HepG2 (cell line): ENCODE measurements around the gene LRSAM1. TPM values are rescaled to one million over a fixed set of nuclear protein-coding genes. Genes with fewer than 3 reads are reported as not detected.

Source experiments
- BORCS8-MEF2B ChIP-seq: sonication (generic); formaldehyde crosslinking; IDR thresholded peaks from 2 replicates; pipeline ENCODE4 v1.8.0; 2022; ENCODE audit warnings: mild to moderate bottlenecking, missing genetic modification reagents
- CAMTA2 ChIP-seq: sonication (generic); formaldehyde crosslinking; IDR thresholded peaks from 2 replicates; pipeline ENCODE4 v1.4.0; 2020; ENCODE audit warnings: mild to moderate bottlenecking, missing genetic modification reagents, borderline replicate concordance
- CCDC6 ChIP-seq: sonication (generic); formaldehyde crosslinking; IDR thresholded peaks from 2 replicates; pipeline ENCODE4 v1.8.1; 2022; ENCODE audit warnings: mild to moderate bottlenecking, missing genetic modification reagents, moderate library complexity
- DNMT3B ChIP-seq: conservative IDR thresholded peaks from 2 replicates; pipeline ENCODE4 v1.6.1; 2016; ENCODE audit warnings: missing biosample characterization, control low read depth
- HNRNPL ChIP-seq: fragments of 200-400 bp; formaldehyde crosslinking; IDR thresholded peaks from 2 replicates; pipeline ENCODE4 v1.6.1; 2017; ENCODE audit warnings: mild to moderate bottlenecking, low read depth, low read length
- ISX ChIP-seq: sonication (generic); formaldehyde crosslinking; conservative IDR thresholded peaks from 2 replicates; pipeline ENCODE4 v1.5.0; 2020; ENCODE audit warnings: missing genetic modification reagents
- NFE2L1 ChIP-seq: sonication (generic); formaldehyde crosslinking; IDR thresholded peaks from 2 replicates; pipeline ENCODE4 v1.4.0; 2020; ENCODE audit warnings: missing genetic modification reagents, mild to moderate bottlenecking, borderline replicate concordance
- RFXAP ChIP-seq: sonication (generic); formaldehyde crosslinking; IDR thresholded peaks from 2 replicates; pipeline ENCODE4 v1.4.0; 2020; ENCODE audit warnings: missing genetic modification reagents, borderline replicate concordance
- SP2 ChIP-seq: sonication (generic); formaldehyde crosslinking; IDR thresholded peaks from 2 replicates; pipeline ENCODE4 v1.5.1; 2020; ENCODE audit warnings: mild to moderate bottlenecking, missing genetic modification reagents
- ZC3H13 ChIP-seq: sonication (generic); formaldehyde crosslinking; IDR thresholded peaks from 2 replicates; pipeline ENCODE4 v1.8.1; 2023; ENCODE audit warnings: mild to moderate bottlenecking, missing genetic modification reagents, moderate library complexity
- ZNF251 ChIP-seq: sonication (generic); formaldehyde crosslinking; IDR thresholded peaks from 2 replicates; pipeline ENCODE4 v1.9.0; 2021; ENCODE audit warnings: mild to moderate bottlenecking, missing genetic modification reagents
- ZNF468 ChIP-seq: sonication (generic); formaldehyde crosslinking; IDR thresholded peaks from 2 replicates; pipeline ENCODE4 v1.8.0; 2022; ENCODE audit warnings: mild to moderate bottlenecking, moderate library complexity, missing genetic modification reagents
- ZNF614 ChIP-seq: IDR thresholded peaks from 2 replicates; pipeline ENCODE4 v1.6.1; 2018; ENCODE audit warnings: missing biosample characterization, missing genetic modification reagents, inconsistent platforms, borderline replicate concordance
- ZSCAN29 ChIP-seq: sonication (generic); formaldehyde crosslinking; conservative IDR thresholded peaks from 2 replicates; pipeline ENCODE4 v1.4.0; 2020; ENCODE audit warnings: mild to moderate bottlenecking, missing genetic modification reagents
- polyA plus RNA-seq, 8 experiments: library from polyadenylated mRNA; depleted of rRNA in 3 of 8; stranded (reverse) in 7 of 8; unstranded in 1 of 8; fragments of >200 nt; fragmentation: Illumina TruSeq in 4 of 8; extraction: Trizol in 4 of 8; gene quantifications; 2 replicates each; pipeline versions ENCODE4 v1.2.1 to v1.2.3, GENCODE V29; 2011 to 2016; ENCODE audit warnings: low read depth in 4 of 8, missing spikeins in 1 of 8, mixed read lengths in 1 of 8; ENCODE audit not compliant: insufficient read depth in 1 of 8
- total RNA-seq, 5 experiments: library from RNA; depleted of rRNA; stranded (reverse); fragments of >200 nt; fragmentation: Illumina TruSeq; extraction: Trizol; gene quantifications; 2 replicates each; pipeline ENCODE4 v1.2.3, GENCODE V29; 2016; ENCODE audit warnings: low read depth in 1 of 5
- TF ChIP-seq, protein P1 (sequence below): sonication (generic); formaldehyde crosslinking; IDR thresholded peaks from 2 replicates; pipeline ENCODE4 v1.5.0; 2020; ENCODE audit warnings: missing genetic modification reagents
- TF ChIP-seq, protein P2 (sequence below): sonication (generic); formaldehyde crosslinking; IDR thresholded peaks from 2 replicates; pipeline ENCODE4 v1.9.0; 2021; ENCODE audit warnings: missing genetic modification reagents, mild to moderate bottlenecking, borderline replicate concordance
- TF ChIP-seq, protein P3 (sequence below): sonication (generic); formaldehyde crosslinking; IDR thresholded peaks from 2 replicates; pipeline ENCODE4 v1.9.0; 2021; ENCODE audit warnings: missing genetic modification reagents, borderline replicate concordance
- TF ChIP-seq, protein P4 (sequence below): IDR thresholded peaks from 2 replicates; pipeline ENCODE4 v1.6.1; 2016; ENCODE audit warnings: low read depth, missing genetic modification reagents, missing compliant biosample characterization

The LRSAM1 gene
- total and polyA plus RNA-seq, 2 of the 13 experiments (the other 11 are each of a cell fraction or from before 2014, with no cell fraction given) = 8.7 to 10.2 TPM

DNA sequence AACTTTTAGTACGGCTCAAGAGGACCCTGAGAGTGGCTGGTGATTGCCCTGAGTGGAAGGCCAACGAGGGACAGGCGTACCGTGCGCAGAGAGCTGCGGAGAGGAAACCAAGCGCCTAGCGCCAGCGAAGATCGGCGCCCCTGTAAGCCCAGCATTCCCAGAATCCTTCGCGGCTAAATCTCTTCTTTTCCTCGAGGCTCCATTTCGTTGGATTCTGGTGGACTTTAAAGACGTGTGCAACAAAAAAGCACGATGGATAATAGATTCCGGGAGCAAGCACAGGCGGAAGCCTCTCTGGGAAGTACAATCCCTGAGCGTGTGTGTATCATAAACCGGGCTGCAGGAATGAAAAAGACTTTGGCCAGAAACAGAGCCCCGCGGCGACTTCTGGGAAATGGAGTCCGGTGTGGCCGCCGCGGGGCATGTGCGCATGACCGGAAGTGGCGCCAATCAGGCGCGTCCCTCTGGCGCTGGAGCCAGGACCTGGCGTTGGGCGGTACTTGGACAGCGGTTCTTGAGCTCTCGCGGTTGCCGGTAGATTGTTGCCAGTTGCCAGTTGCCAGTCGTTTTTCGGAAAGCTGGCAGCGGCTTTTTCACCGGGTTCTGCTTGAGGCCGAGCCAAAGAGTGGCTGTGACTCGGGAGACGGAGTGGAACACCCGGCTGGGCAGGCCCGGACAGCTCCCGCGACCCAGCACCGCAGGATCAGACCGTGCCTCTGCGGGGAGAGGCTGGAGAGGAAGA lies 27.2 kb upstream of the LRSAM1 start, which contains the start of gene ZNF79 (continued):
- TF ChIP-seq NFE2L1 (no peak), HNRNPL (0 out of 2 replicates have a peak, but pooled peaks have one; percentile 33), ZC3H13 (CRISPR knock-in tag) (no peak), ZNF614 (peak; percentile 66; the same call in 1 of the 2 replicates), RFXAP (CRISPR knock-in tag) (0 out of 2 replicates have a peak, but pooled peaks have one; percentile 23), SP2 (CRISPR knock-in tag) (no peak), ZSCAN29 (CRISPR knock-in tag) (no peak), ZNF468 (CRISPR knock-in tag) (no peak), ISX (CRISPR knock-in tag) (no peak), DNMT3B (CRISPR knock-in tag) (no peak; the same call in 1 of the 2 replicates), ZNF251 (no peak), CCDC6 (0 out of 2 replicates have a peak, but pooled peaks have one; percentile 29), CAMTA2 (0 out of 2 replicates have a peak, but pooled peaks have one; percentile 7), BORCS8-MEF2B (CRISPR knock-in tag) (no peak)
- TF ChIP-seq, protein P1, sequence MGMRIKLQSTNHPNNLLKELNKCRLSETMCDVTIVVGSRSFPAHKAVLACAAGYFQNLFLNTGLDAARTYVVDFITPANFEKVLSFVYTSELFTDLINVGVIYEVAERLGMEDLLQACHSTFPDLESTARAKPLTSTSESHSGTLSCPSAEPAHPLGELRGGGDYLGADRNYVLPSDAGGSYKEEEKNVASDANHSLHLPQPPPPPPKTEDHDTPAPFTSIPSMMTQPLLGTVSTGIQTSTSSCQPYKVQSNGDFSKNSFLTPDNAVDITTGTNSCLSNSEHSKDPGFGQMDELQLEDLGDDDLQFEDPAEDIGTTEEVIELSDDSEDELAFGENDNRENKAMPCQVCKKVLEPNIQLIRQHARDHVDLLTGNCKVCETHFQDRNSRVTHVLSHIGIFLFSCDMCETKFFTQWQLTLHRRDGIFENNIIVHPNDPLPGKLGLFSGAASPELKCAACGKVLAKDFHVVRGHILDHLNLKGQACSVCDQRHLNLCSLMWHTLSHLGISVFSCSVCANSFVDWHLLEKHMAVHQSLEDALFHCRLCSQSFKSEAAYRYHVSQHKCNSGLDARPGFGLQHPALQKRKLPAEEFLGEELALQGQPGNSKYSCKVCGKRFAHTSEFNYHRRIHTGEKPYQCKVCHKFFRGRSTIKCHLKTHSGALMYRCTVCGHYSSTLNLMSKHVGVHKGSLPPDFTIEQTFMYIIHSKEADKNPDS = no peak
- TF ChIP-seq, protein P2, sequence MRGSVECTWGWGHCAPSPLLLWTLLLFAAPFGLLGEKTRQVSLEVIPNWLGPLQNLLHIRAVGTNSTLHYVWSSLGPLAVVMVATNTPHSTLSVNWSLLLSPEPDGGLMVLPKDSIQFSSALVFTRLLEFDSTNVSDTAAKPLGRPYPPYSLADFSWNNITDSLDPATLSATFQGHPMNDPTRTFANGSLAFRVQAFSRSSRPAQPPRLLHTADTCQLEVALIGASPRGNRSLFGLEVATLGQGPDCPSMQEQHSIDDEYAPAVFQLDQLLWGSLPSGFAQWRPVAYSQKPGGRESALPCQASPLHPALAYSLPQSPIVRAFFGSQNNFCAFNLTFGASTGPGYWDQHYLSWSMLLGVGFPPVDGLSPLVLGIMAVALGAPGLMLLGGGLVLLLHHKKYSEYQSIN (CRISPR knock-in tag) = no peak
- TF ChIP-seq, protein P3, sequence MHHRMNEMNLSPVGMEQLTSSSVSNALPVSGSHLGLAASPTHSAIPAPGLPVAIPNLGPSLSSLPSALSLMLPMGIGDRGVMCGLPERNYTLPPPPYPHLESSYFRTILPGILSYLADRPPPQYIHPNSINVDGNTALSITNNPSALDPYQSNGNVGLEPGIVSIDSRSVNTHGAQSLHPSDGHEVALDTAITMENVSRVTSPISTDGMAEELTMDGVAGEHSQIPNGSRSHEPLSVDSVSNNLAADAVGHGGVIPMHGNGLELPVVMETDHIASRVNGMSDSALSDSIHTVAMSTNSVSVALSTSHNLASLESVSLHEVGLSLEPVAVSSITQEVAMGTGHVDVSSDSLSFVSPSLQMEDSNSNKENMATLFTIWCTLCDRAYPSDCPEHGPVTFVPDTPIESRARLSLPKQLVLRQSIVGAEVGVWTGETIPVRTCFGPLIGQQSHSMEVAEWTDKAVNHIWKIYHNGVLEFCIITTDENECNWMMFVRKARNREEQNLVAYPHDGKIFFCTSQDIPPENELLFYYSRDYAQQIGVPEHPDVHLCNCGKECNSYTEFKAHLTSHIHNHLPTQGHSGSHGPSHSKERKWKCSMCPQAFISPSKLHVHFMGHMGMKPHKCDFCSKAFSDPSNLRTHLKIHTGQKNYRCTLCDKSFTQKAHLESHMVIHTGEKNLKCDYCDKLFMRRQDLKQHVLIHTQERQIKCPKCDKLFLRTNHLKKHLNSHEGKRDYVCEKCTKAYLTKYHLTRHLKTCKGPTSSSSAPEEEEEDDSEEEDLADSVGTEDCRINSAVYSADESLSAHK (CRISPR knock-in tag) = no peak
- TF ChIP-seq, protein P4, sequence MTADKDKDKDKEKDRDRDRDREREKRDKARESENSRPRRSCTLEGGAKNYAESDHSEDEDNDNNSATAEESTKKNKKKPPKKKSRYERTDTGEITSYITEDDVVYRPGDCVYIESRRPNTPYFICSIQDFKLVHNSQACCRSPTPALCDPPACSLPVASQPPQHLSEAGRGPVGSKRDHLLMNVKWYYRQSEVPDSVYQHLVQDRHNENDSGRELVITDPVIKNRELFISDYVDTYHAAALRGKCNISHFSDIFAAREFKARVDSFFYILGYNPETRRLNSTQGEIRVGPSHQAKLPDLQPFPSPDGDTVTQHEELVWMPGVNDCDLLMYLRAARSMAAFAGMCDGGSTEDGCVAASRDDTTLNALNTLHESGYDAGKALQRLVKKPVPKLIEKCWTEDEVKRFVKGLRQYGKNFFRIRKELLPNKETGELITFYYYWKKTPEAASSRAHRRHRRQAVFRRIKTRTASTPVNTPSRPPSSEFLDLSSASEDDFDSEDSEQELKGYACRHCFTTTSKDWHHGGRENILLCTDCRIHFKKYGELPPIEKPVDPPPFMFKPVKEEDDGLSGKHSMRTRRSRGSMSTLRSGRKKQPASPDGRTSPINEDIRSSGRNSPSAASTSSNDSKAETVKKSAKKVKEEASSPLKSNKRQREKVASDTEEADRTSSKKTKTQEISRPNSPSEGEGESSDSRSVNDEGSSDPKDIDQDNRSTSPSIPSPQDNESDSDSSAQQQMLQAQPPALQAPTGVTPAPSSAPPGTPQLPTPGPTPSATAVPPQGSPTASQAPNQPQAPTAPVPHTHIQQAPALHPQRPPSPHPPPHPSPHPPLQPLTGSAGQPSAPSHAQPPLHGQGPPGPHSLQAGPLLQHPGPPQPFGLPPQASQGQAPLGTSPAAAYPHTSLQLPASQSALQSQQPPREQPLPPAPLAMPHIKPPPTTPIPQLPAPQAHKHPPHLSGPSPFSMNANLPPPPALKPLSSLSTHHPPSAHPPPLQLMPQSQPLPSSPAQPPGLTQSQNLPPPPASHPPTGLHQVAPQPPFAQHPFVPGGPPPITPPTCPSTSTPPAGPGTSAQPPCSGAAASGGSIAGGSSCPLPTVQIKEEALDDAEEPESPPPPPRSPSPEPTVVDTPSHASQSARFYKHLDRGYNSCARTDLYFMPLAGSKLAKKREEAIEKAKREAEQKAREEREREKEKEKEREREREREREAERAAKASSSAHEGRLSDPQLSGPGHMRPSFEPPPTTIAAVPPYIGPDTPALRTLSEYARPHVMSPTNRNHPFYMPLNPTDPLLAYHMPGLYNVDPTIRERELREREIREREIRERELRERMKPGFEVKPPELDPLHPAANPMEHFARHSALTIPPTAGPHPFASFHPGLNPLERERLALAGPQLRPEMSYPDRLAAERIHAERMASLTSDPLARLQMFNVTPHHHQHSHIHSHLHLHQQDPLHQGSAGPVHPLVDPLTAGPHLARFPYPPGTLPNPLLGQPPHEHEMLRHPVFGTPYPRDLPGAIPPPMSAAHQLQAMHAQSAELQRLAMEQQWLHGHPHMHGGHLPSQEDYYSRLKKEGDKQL (CRISPR knock-in tag) = no peak
